H1 (cell line): ENCODE results near the gene FAM171A1. TPM values are rescaled to one million over a fixed set of nuclear protein-coding genes. Genes with fewer than 3 reads are reported as not detected.

ENCODE experiments used
- CTCF ChIA-PET: fragments of 300-600 bp; sonication (Branson Sonifier 250); formaldehyde crosslinking; loops from one replicate; lab custom pipeline; 2021; ENCODE audit not compliant: partially characterized antibody; lab: Charles Lee
- POLR2A ChIA-PET: fragments of 300-600 bp; sonication (Branson Sonifier 250); formaldehyde crosslinking; loops from one replicate; lab custom pipeline; 2021; ENCODE audit warnings: inconsistent platforms; ENCODE audit not compliant: partially characterized antibody; lab: Charles Lee
- DNase-seq, 2 experiments: peaks; one replicate each; pipeline versions ENCODE4 v3.0.0 to v3.0.0-alpha.2; 2010 to 2022; ENCODE audit warnings: low spot score in 2 of 2, low read depth in 1 of 2, mixed read lengths in 1 of 2
- FAIRE-seq: peaks from 2 replicates; lab custom pipeline; 2011; peaks lifted over from hg19 to GRCh38; lab: Jason Lieb, UNC
- H2AFZ ChIP-seq: 2 replicates; pipeline ENCODE4 v1.8.1; 2012; ENCODE audit warnings: low read length, inconsistent platforms
- H2AK5ac ChIP-seq: 2 replicates; pipeline ENCODE4 v1.6.1; 2013; ENCODE audit warnings: low read depth, low read length
- H2BK120ac ChIP-seq: replicated peaks from 2 replicates; pipeline ENCODE3; 2013; ENCODE audit warnings: low read depth, low read length, inconsistent platforms
- H2BK12ac ChIP-seq: 2 replicates; pipeline ENCODE4 v1.6.1; 2013; ENCODE audit warnings: low read depth, low read length
- H2BK15ac ChIP-seq: 2 replicates; pipeline ENCODE4 v1.6.1; 2013; ENCODE audit warnings: low read length
- H2BK20ac ChIP-seq: 2 replicates; pipeline ENCODE4 v1.6.1; 2013; ENCODE audit warnings: low read length
- H2BK5ac ChIP-seq: 2 replicates; pipeline ENCODE4 v1.6.1; 2013; ENCODE audit warnings: low read depth, low read length
- H3K14ac ChIP-seq: 2 replicates; pipeline ENCODE4 v1.6.1; 2013; ENCODE audit warnings: inconsistent platforms; ENCODE audit not compliant: insufficient read length
- H3K18ac ChIP-seq: 2 replicates; pipeline ENCODE4 v1.6.1; 2013; ENCODE audit warnings: low read length; ENCODE audit errors: extremely low read depth
- H3K23ac ChIP-seq: 2 replicates; pipeline ENCODE4 v1.6.1; 2013; ENCODE audit warnings: inconsistent platforms; ENCODE audit not compliant: insufficient read length
- H3K23me2 ChIP-seq: 2 replicates; pipeline ENCODE4 v1.6.1; 2013; ENCODE audit warnings: low read depth, low read length
- H3K27ac ChIP-seq: 2 replicates; pipeline ENCODE4 v1.6.1; 2011; ENCODE audit warnings: low read depth, low read length, inconsistent platforms
- H3K27me3 ChIP-seq, 4 experiments: replicated peaks in 1 of 4; 1 replicate in 1 of 4; 2 replicates in 3 of 4; pipeline versions ENCODE4 v1.6.1 to v1.8.1; 2011 to 2013; ENCODE audit warnings: low read length in 3 of 4, mild to moderate bottlenecking in 3 of 4, inconsistent platforms in 2 of 4, mixed read lengths in 2 of 4, moderate library complexity in 1 of 4; ENCODE audit not compliant: control insufficient read depth in 3 of 4, insufficient read depth in 3 of 4; ENCODE audit errors: extremely low read depth in 1 of 4
- H3K36me3 ChIP-seq, 4 experiments: 2 replicates each; pipeline versions ENCODE4 v1.6.1 to v1.8.1; 2011 to 2013; ENCODE audit warnings: mild to moderate bottlenecking in 4 of 4, low read length in 3 of 4, moderate library complexity in 2 of 4, control low read depth in 1 of 4, inconsistent platforms in 1 of 4; ENCODE audit not compliant: insufficient read depth in 4 of 4, control insufficient read depth in 2 of 4
- H3K4ac ChIP-seq: replicated peaks from 2 replicates; pipeline ENCODE3; 2013; ENCODE audit warnings: low read length, low read depth, mixed read lengths, inconsistent platforms; ENCODE audit not compliant: insufficient read length
- H3K4me1 ChIP-seq, 4 experiments: replicated peaks in 1 of 4; 1 replicate in 1 of 4; 2 replicates in 3 of 4; pipeline versions ENCODE4 v1.6.1 to v1.8.1; 2011 to 2013; ENCODE audit warnings: low read length in 3 of 4, inconsistent platforms in 2 of 4, mixed read lengths in 1 of 4; ENCODE audit not compliant: insufficient read depth in 4 of 4, control insufficient read depth in 3 of 4
- H3K4me2 ChIP-seq, 2 experiments: 2 replicates each; pipeline versions ENCODE4 v1.6.1 to v1.8.1; 2011 to 2013; ENCODE audit warnings: low read depth in 2 of 2, low read length in 2 of 2, control low read depth in 1 of 2, inconsistent platforms in 1 of 2, mild to moderate bottlenecking in 1 of 2; ENCODE audit not compliant: insufficient read depth in 1 of 2
- H3K4me3 ChIP-seq, 4 experiments: fragments of 200-600, 300-600 bp in 1 of 4; sonication (generic), shearing (Covaris generic), sonication (Bioruptor Twin) in 1 of 4; 2 replicates each; pipeline versions ENCODE4 v1.5.1 to v1.8.1; 2011 to 2016; ENCODE audit warnings: low read length in 4 of 4, low read depth in 3 of 4, control low read depth in 2 of 4, inconsistent platforms in 2 of 4, mild to moderate bottlenecking in 2 of 4, mixed read lengths in 1 of 4, moderate library complexity in 1 of 4; ENCODE audit not compliant: insufficient read depth in 2 of 4; ENCODE audit errors: extremely low read depth in 1 of 4
- H3K56ac ChIP-seq: replicated peaks from 2 replicates; pipeline ENCODE3; 2013; ENCODE audit warnings: low read depth, mild to moderate bottlenecking, mixed read lengths, low read length, inconsistent platforms; ENCODE audit not compliant: insufficient read length
- H3K79me1 ChIP-seq: 2 replicates; pipeline ENCODE4 v1.6.1; 2013; ENCODE audit warnings: low read depth, low read length, control low read depth
- H3K79me2 ChIP-seq, 2 experiments: 2 replicates each; pipeline versions ENCODE4 v1.6.1 to v1.8.1; 2012 to 2013; ENCODE audit warnings: low read length in 2 of 2, mild to moderate bottlenecking in 2 of 2, inconsistent platforms in 1 of 2; ENCODE audit not compliant: insufficient read depth in 2 of 2, control insufficient read depth in 1 of 2
- H3K9ac ChIP-seq, 4 experiments: replicated peaks in 1 of 4; 1 replicate in 1 of 4; 2 replicates in 3 of 4; pipeline versions ENCODE4 v1.6.1 to v1.8.1; 2011 to 2013; ENCODE audit warnings: low read depth in 3 of 4, low read length in 3 of 4, control low read depth in 2 of 4, mild to moderate bottlenecking in 2 of 4, moderate library complexity in 2 of 4, inconsistent platforms in 1 of 4; ENCODE audit errors: extremely low read depth in 1 of 4
- H3K9me3 ChIP-seq, 2 experiments: 2 replicates each; pipeline versions ENCODE4 v1.6.1 to v1.8.1; 2012 to 2013; ENCODE audit warnings: mild to moderate bottlenecking in 2 of 2, moderate library complexity in 2 of 2, control low read depth in 1 of 2, inconsistent platforms in 1 of 2, low read depth in 1 of 2, low read length in 1 of 2, mixed read lengths in 1 of 2; ENCODE audit not compliant: insufficient read depth in 2 of 2
- H4K20me1 ChIP-seq, 2 experiments: replicated peaks in 1 of 2; 2 replicates each; pipeline versions ENCODE3 to v1.8.1; 2011 to 2013; ENCODE audit warnings: inconsistent platforms in 2 of 2, low read length in 2 of 2, mild to moderate bottlenecking in 1 of 2; ENCODE audit not compliant: insufficient read depth in 2 of 2, control insufficient read depth in 1 of 2
- H4K5ac ChIP-seq: 2 replicates; pipeline ENCODE4 v1.6.1; 2013; ENCODE audit warnings: low read length, low read depth, mixed read lengths, inconsistent platforms; ENCODE audit not compliant: insufficient read length
- H4K8ac ChIP-seq: 2 replicates; pipeline ENCODE4 v1.8.0; 2013; ENCODE audit warnings: mild to moderate bottlenecking, moderate library complexity, low read length, inconsistent platforms; ENCODE audit not compliant: insufficient read depth; ENCODE audit errors: extremely low read depth
- H4K91ac ChIP-seq: replicated peaks from 2 replicates; pipeline ENCODE3; 2013; ENCODE audit warnings: low read length, mixed read lengths, inconsistent platforms; ENCODE audit not compliant: insufficient read length
- CEBPB ChIP-seq: IDR thresholded peaks from 2 replicates; pipeline ENCODE4 v1.6.1; 2012; ENCODE audit warnings: low read depth, low read length
- TAF7 ChIP-seq: optimal IDR thresholded peaks from 2 replicates; pipeline ENCODE3; 2011; ENCODE audit warnings: low read depth, mild to moderate bottlenecking, inconsistent platforms, low read length, moderate library complexity, borderline replicate concordance
- WGBS, 2 experiments: shearing (Covaris generic) in 1 of 2; methylation state at CpG; one replicate each; pipeline versions ENCODE4 v1.1.6 to v1.1.7; 2013 to 2015; ENCODE audit warnings: low lambda C conversion rate in 2 of 2, mixed read lengths in 2 of 2, inconsistent platforms in 1 of 2, low coverage in 1 of 2, missing lambda C conversion rate in 1 of 2; ENCODE audit not compliant: insufficient replicate concordance in 2 of 2, insufficient coverage in 1 of 2, insufficient read length in 1 of 2; ENCODE audit errors: extremely low coverage in 1 of 2, missing lambda C conversion rate in 1 of 2; 5-methylcytosine and 5-hydroxymethylcytosine counted together
- polyA plus RNA-seq, 7 experiments: library from polyadenylated mRNA; depleted of rRNA in 3 of 7; stranded (reverse) in 5 of 7; unstranded in 2 of 7; fragments of >200 nt in 5 of 7; fragments of 200-250 nt in 2 of 7; gene quantifications; 1 replicate in 5 of 7; 2 replicates in 1 of 7; 4 replicates in 1 of 7; pipeline versions ENCODE4 v1.2.1 to v1.2.3, GENCODE V29; 2011 to 2013; ENCODE audit warnings: missing spikeins in 2 of 7, mixed read lengths in 2 of 7
- total RNA-seq: library from RNA; stranded (reverse); fragmentation: NEBNext Ultra II Directional; extraction: Animal tissue kit (Norgen Biotek cat#: 25700); gene quantifications from 2 replicates; pipeline ENCODE4 v1.2.1, GENCODE V29; 2021

Gene FAM171A1
- total and polyA plus RNA-seq, 2 of the 8 experiments (the other 6 are each of a cell fraction or from before 2014, with no cell fraction given) = 26.6 to 42.1 TPM

- Histone ChIP-seq H3K9me3 (no peaks in the 10 kb centered on the region), H3K18ac (no peak overlapping the region), H3K4ac (no peak overlapping the region), H3K14ac (no peak overlapping the region), H4K20me1 (no peaks in the 10 kb centered on the region), H2BK120ac (no peak overlapping the region), H3K27me3 (no peaks in the 10 kb centered on the region), H3K79me2 (no peaks in the 10 kb centered on the region), H3K9ac (no peak overlapping the region), H2AFZ (peak overlapping the region; percentile 44; the same call in 1 of the 2 replicates), H3K79me1 (no peaks in the 10 kb centered on the region), H3K27ac (no peak overlapping the region), H4K5ac (no peak overlapping the region), H3K4me3 (no peak overlapping the region), H2BK15ac (no peak overlapping the region)
- WGBS, 2 experiments = 90% methylated on average over 3 of the region's 3 CpGs; no CpG with 5 or more reads in 1 of the 2 experiments
- no peak for FAIRE-seq
- TF ChIP-seq TAF7 = no peak
- TF ChIP-seq CEBPB = no peak
- TF ChIP-seq, all 59 proteins: peak for 0
- H3K36me3 ChIP-seq = no peaks in the 10 kb centered on the region
- ChIA-PET POLR2A (no interaction called here), CTCF (interaction anchor here (0.6 kb wide), 1 partner anchor 290 kb away, joined by 3 read pairs; no protein-coding TSS in a partner anchor)
- H3K4me1 ChIP-seq = no peaks in the 10 kb centered on the region
- H4K8ac ChIP-seq = no peak overlapping the region
- no peak overlapping the region for H3K23ac ChIP-seq
- DNase-seq = no peak
- H3K4me2 ChIP-seq = no peak overlapping the region
- no peak overlapping the region for H4K91ac ChIP-seq
- no peak overlapping the region for H3K56ac ChIP-seq
- no peak overlapping the region for H2BK12ac ChIP-seq
- H2BK20ac ChIP-seq = no peak overlapping the region
- H2BK5ac ChIP-seq = no peak overlapping the region
- H3K23me2 ChIP-seq = no peaks in the 10 kb centered on the region
- H2AK5ac ChIP-seq = no peak overlapping the region
These were observed 194.8 kb downstream of the FAM171A1 start for GRCh38 chr10:15176269-15176668.
